GM19395 (cell line): ENCODE results near the gene ZBTB16.

ENCODE experiments used
- ATAC-seq: cut with Tn5 transposase; IDR thresholded peaks from one replicate; pipeline ENCODE4 v1.9.1; 2021; ENCODE audit warnings: mild to moderate bottlenecking, moderate library complexity; ENCODE audit not compliant: unreplicated experiment

The ZBTB16 gene

DNA sequence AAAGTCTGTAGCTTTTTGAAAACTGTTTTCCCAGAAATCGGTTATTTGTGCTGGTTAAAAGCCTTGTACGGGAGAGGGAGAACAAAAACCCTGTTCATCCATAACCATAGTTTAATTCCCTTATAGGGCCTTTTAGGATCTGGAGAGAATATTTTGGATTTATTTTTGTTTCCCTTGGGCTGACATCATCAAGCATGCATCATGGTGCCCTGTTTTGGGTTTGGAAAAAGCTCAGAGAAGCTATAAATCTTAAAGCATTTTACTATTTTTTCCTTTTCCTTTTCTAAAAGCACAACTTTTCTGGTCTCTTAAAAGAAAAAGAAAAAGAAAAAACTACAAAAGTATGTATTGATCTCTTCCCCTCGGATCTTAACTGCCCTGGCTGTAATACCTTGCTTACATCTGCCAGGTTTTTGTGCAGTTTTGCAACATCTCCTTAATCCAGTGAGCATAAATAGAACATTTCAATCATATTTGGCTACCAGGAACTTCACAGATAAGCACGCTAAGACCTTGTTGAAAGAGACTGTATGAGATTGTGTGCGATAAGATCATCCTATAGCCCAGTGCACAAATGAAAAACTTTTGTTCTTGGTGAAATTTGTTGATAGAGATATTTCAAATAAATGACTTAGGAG lies 88.0 kb downstream of the ZBTB16 start:
- no peak for ATAC-seq

DNA sequence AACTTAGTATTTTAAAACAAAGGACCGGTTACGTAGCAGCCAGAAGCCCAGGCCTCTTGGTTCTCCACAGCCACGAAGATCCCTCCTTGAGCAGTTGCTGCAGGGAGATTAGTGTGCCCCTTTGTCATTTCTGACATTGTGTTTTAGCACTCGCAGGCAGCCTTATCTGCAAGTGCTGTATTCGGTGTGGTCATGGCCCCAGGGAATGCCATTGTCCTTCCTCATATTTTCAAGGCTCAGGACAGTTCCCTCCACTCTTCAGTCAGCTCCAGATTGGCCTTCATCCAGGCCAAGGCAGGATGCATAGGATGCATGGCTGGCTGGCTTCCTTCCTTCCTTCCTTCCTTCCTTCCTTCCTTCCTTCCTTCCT lies 88.5 kb downstream of the ZBTB16 start:
- ATAC-seq: no peak

DNA sequence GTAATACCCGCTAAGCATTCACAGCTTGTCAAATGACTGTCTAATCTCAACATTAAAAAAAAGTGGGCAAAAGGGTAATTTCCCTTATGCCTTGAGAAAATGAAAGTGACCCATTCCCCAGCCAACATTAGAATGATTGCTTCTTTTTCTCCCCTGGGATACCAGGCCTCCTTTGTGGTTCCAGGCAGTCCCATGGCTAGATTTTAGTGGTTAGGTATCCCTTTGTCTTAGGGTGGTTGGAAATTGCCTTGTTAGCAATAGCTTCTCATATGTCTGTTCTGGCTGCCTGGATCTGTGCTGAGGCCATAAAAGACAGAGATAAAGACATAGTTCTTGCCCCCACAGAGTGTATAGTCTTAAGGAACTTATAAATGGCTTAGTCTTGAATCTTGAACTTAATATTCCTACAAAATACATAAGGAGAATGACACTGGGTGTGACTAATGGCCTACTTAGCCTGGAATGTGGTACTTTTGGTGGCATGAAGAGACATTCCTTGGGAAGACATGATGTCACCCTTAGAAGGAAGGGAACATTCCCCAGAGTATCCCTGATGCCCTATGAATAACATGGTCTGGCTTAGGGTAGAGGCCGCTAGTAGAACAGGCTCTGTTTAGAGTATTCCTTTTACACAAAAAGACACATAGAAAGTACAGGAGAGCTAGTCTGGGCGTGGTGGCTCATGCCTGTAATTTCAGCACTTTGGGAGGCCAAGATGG lies 90.3 kb downstream of the ZBTB16 start:
- no peak for ATAC-seq

DNA sequence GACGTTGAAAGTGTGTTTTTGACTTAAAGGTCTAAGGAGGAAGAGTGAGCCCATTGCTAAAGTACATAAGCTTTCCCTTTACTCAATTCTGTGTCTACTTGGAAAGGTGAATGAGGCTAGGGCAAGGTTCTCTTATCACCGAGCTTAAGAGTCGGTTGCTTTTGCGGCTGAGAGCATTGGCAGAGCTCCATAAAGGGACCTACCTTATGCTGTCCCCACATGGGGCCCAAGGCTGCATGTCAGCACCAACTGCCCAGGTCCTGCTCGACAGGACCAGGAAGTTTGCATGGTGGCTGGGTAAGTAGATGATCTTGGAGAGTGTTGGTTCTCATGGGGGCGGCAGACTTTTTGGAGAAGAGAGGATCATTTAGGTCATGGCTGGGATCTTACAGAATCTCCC lies 91.2 kb downstream of the ZBTB16 start:
- ATAC-seq: no peak

DNA sequence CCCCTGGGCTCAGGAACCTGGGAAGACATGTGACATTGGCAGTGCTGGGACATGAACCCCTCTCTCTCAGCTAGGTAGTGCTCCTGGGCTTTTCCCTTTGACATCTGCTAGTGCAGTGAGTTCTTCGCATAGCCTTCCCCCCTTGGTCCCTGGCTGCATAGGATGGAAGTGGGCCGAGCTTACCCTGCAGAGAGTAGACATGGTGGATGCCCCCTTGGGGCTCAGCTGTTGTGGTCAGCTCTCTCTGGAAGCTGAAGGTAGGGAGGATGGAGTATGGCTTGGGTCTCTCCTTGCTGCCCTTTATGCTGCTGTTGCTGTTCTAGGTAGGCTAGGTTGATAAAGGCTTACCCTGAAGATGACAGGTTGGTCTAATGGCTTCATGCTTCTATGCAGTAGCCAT lies 92.1 kb downstream of the ZBTB16 start:
- no peak for ATAC-seq

DNA sequence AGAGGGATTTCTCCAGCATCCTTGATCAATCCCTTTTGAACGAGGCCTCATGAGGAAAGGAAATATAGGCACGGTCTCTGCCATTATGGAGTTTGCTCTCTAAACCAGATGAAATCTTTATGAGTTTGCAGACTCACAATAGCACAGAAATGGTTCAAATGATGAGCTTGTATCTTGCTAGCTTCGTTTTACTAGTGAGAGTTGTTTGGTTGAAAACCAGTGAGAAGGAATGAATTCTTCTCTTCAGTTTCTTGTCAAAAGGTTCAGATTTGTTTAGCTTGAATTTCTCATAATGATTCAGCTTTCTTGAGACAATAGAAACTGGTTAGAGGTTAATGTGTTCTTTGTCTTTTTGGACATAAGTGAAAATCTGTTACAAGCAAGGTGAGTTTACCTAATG lies 92.7 kb downstream of the ZBTB16 start:
- no peak for ATAC-seq

GRCh38 chr11:114152785-114153184 lies 93.3 kb downstream of the ZBTB16 start:
- ATAC-seq: no peak

DNA sequence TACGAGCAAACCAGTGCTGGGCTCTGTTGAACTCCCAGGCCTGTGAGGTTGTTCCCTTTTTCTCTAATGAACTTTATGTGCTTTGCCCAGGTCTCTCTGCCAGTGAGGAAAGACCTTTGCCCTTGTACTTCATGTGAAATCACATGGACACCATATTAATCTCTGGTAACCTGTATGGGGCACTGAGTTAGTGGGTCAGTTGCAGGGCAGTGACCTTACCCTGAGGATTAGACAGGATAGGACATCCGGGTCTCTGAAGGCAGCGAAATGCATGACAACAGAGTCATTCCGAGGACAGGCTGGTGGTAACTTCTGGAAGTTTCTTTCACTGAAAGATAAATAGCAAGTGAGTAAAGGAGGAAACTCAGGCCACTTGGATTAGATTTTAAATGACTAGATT lies 93.7 kb downstream of the ZBTB16 start:
- ATAC-seq: no peak

DNA sequence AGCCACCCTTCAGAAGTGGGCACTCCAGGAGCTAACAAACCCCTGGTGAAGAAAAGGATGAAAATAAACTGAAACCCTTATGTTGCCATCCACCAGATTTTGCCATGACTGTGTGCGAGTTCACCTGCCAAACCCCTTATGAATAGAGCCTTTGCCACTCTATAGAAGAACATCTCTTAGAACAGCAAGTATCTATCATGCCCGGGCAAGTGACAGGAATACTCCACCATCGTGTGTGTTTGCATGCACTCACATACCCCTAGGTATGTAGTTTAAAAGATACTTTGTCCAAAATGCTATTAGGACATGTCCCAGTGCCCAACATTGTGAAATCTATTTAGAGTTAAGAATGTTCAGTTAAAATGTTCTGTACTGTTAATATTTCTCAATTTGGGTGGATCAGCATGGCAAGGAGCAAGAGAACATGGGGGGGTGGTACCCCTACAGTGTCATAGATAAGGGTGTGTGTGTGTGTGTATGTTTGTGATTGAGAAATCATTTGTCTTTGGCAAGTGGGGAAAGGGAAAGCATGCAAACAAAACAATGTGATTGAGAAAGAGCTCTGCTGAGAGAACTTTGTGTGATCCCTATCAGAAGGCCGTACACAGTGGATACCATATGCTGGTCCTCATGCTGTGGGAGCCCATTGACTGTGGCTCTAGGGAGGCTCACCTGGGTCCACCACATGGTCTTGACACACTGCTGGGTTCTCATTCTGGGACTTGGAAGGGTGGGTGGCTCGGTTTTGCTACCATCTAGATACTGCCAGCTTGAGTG lies 94.9 kb downstream of the ZBTB16 start:
- ATAC-seq: no peak

- ATAC-seq: no peak
These were observed 95.6 kb downstream of the ZBTB16 start for GRCh38 chr11:114155116-114155515.

GRCh38 chr11:114156131-114156581 lies 96.6 kb downstream of the ZBTB16 start:
- no peak for ATAC-seq

- no peak for ATAC-seq
These were observed 97.3 kb downstream of the ZBTB16 start for GRCh38 chr11:114156782-114157181.

- ATAC-seq: no peak
These were observed 98.1 kb downstream of the ZBTB16 start for GRCh38 chr11:114157476-114158050.

- no peak for ATAC-seq
These were observed 98.9 kb downstream of the ZBTB16 start for GRCh38 chr11:114158421-114158820.

- ATAC-seq: no peak
These were observed 99.4 kb downstream of the ZBTB16 start for GRCh38 chr11:114158886-114159285.

DNA sequence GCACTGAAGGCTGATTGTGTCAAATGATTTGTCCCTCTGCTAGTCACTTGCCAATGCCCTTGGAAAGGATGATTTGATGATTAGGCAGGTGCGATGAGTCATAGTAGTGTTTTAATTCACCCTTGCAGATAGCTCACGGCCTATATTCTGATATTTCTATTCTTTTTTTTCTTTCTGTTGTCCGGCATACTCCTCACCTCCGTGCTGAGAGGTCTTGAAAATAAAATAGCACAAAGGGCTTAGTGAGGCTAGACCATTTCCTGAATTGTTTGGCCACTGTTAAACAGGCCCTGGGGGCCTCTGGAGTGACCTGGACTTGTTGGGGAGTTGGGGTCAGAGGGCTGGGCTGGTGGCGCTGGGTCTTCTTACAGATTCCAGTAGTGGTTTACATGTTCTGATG lies 99.8 kb downstream of the ZBTB16 start:
- ATAC-seq: no peak

GRCh38 chr11:114159802-114160632 lies 100.5 kb downstream of the ZBTB16 start:
- peak; percentile 68 for ATAC-seq

DNA sequence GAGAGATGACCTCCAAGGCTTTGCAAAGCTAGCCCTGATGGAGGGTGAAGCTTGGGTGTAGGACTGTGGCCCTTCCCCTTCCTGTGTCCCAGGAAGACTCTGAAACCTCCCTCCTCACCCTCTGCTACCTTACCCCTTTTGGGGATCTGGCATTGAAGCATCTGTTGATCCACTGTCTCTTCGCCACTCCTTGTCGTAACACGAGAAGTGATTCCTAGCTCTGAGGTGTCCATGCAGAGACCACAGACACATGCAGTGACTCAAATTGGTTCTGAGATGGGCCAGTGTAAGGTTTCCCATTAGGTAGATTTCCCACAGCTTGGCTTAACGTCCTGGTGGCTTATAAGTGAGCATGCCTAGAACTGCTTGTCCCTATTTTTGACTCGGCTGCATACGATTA lies 101.4 kb downstream of the ZBTB16 start:
- ATAC-seq: no peak

DNA sequence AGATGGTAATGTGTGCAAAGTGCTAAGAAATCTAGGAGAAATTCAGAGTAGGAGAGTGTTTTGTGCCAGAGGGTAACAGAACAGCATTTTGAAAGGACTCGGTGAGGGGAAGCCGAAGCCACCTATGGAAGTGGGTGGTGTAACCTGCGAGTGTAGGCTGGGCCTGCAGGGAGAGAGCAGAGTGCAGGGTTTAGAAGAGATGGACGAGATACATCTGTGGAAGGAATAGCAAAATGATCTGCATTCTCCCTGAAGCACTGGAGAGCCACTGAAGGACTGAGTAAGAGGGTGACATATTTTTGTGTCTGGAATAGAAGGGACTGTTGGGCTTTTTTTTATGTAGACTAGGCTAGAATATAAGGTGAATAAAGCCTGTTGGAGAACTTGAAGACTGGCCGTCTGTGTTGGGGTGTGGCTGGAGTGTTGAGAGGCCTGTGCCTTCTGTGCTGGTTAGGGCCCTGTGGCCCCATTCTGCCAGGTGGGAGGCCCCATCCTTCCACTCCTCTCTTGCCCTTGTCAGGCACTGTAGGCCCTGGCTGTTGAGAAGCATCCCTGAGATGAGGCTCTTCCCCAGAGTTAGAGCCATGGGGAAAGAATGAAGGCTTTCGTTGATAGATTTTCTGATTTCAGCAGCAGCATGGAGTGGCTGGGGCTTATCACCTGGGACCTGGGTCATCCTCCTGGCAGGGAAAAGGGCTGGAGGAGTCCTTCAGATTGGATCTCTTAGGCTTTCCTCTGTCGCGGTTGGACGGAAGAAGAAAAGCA lies 102.2 kb downstream of the ZBTB16 start:
- no peak for ATAC-seq

DNA sequence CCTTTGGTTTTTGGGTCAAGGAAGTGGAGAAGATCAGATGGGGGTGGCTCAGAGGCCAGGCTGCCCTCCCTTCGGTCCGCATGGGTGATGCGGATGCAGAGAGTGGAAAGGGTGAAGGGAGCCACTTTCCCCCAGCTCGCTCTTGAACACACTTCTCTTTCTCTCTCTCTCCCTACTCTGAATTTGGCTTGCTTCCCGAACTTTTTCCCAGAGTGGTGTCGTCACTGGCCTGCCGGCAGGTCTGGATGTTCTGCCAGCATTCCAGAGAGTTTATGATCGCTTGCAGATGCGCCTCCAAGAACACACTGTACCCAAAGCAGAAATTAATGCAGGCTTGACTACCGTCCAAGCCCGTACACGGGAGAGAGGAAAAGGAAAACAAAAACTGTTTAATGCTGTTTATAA lies 103.2 kb downstream of the ZBTB16 start:
- no peak for ATAC-seq
